AG10803 (cell line): ENCODE measurements around the gene SORBS2.

Experiments used
- DNase-seq: peaks from one replicate; pipeline ENCODE4 v3.0.0; 2010; ENCODE audit warnings: low read depth
- H3K4me3 ChIP-seq: 2 replicates; pipeline ENCODE4 v1.5.1; 2011; ENCODE audit warnings: mild to moderate bottlenecking, low read length, control low read depth
- TF ChIP-seq, protein P1 (sequence below): conservative IDR thresholded peaks from 2 replicates; pipeline ENCODE4 v1.5.1; 2011; ENCODE audit warnings: mild to moderate bottlenecking, low read length, control low read depth, inconsistent platforms

The SORBS2 gene

DNA sequence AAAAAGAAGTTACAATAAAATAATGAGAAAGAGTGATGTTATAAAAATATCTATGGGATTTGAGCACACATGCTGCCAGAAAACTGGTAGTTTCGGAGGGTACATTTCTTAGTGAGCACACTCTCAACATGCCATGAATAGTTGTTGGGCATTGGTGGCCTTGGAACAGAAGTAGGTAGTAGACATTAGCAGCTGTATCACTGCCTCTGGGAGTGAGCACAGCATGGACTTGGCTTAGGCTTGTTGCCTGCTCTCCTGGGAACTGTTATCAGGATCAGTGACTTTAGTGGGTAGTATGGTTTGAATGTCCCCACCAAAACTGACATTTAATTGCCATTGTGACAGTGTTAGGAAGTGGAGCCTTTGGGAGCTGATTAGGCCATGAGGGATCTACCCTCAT is 263.4 kb downstream of the SORBS2 start:
- no peak overlapping the region for H3K4me3 ChIP-seq
- DNase-seq, result no peak
- TF ChIP-seq, protein P1, sequence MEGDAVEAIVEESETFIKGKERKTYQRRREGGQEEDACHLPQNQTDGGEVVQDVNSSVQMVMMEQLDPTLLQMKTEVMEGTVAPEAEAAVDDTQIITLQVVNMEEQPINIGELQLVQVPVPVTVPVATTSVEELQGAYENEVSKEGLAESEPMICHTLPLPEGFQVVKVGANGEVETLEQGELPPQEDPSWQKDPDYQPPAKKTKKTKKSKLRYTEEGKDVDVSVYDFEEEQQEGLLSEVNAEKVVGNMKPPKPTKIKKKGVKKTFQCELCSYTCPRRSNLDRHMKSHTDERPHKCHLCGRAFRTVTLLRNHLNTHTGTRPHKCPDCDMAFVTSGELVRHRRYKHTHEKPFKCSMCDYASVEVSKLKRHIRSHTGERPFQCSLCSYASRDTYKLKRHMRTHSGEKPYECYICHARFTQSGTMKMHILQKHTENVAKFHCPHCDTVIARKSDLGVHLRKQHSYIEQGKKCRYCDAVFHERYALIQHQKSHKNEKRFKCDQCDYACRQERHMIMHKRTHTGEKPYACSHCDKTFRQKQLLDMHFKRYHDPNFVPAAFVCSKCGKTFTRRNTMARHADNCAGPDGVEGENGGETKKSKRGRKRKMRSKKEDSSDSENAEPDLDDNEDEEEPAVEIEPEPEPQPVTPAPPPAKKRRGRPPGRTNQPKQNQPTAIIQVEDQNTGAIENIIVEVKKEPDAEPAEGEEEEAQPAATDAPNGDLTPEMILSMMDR, result no peak

DNA sequence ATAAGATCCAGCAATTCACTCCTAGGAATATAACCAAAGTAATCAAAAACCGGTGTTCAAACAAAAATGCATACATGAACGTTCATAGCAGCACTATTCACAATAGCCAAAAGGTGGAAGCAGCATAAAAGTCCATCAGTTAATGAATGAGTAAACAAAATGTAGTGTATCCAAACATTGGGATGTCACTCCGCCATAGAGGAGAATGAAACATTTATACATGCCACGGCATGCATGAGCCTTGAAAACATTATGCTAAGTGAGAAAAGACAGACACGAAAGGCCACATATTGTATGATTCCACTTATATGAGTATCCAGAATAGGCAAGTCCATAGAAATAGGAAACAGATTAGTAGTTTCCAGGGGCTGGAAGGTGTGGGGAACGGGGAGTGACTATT is 265.7 kb downstream of the SORBS2 start:
- no peak for DNase-seq
- H3K4me3 ChIP-seq, result no peak overlapping the region
- TF ChIP-seq, protein P1, result no peak

DNA sequence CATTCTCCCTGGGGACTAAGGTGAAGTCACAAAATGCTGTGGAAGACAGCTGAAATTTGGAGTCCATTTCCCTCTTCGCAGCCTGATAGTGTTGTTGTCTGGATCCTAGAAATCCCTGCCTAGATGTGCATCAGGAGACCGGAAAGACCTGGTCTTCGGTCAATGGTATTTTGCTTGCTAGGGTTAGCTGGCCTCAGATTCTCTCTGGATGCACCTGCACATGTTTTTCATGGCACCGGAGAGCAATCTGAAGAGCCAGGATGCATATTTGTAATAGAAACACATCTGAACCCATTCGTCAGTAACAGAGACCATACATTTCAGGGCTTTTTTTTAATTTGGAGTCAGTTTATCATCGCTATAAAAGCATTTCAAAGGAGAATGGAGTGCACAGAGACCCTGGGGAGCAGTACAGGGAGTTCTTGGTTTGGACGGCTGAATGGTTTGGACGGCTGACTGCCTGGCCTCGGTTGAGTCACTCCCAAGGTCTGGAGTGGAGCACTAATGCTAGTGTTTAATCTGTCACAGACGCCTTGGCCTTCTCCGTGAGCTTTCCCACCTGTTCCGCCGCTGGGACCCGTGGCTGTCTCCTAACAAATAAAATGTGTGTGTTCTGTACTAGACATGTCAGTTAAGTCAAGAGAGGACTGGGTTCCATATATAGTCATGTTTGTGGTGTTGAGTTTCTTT is 269.2 kb downstream of the SORBS2 start:
- no peak overlapping the region for H3K4me3 ChIP-seq
- no peak for DNase-seq
- TF ChIP-seq, protein P1, result no peak

DNA sequence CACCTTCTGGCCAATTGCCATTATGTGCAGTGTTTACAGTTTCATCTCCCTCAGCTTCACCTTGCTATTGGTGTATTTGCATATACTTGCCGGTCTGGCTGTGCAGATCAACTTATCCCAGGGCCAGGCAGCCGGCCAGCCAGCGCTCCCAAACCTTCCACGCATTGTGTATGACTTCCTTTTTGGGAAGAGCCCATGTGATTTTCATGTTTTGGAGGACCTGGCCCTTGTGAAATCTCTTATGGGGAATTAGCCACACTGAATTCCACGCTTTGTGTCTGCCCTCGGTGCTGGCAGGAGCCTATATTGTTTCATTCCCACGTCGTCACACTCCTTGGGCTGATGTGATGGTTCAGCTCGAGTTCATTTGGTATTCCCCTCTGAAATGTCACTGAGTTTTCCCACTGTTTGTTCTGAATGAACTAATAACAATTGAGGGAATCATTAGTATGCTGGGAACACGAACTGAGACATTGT is 270.7 kb downstream of the SORBS2 start:
- H3K4me3 ChIP-seq, result no peak overlapping the region
- TF ChIP-seq, protein P1, result no peak
- no peak for DNase-seq

DNA sequence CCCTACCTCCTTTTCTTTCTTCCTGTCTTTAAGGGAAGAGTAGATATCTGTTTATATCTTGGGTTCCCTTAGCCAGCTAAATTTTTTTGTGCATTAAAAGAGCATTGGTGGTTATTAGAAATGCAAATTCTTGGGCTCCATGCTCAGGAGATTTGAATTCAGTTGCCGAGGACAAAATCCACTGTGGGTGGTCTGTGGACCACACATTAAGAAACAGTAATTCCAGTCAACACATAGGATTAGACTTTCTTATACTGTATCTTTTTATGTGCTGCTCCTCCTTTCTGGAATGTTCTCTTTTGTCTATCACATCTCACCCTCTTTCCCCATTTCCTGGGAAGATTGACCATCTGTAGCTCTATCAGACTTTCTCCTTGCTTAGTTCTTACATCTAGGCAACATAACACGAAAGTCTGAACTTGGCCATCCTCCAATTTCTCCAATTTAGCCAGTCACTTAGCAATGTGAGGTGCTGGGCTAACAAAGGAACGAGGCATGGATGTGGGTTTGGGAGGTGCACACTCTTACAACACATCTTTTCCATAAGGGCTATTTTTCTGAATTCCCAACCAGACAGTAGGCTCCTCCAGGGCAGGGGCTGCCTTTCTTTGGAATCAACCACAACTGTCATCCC is 271.4 kb downstream of the SORBS2 start:
- TF ChIP-seq, protein P1, result no peak
- H3K4me3 ChIP-seq, result no peak overlapping the region
- no peak for DNase-seq

DNA sequence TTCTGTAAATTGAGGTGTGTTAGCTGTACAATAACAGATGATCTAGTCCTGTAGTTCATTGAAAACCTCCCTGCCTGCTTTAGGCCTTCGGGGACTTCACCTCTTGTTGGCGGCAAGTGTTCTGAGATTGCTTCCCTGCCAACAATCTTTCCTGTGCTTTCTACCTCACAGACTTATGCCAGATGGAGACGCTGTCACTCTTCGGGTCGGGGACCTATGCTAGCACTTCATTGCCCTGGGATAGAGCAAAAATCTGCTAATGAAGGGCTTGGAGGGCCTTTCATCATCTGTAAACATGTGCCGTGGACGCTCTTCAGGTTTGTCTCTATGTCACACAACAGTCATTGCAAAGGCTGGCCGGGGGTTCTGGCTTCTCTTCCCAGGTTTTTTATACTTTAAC is 272.0 kb downstream of the SORBS2 start:
- TF ChIP-seq, protein P1, result no peak
- DNase-seq, result no peak
- no peak overlapping the region for H3K4me3 ChIP-seq

DNA sequence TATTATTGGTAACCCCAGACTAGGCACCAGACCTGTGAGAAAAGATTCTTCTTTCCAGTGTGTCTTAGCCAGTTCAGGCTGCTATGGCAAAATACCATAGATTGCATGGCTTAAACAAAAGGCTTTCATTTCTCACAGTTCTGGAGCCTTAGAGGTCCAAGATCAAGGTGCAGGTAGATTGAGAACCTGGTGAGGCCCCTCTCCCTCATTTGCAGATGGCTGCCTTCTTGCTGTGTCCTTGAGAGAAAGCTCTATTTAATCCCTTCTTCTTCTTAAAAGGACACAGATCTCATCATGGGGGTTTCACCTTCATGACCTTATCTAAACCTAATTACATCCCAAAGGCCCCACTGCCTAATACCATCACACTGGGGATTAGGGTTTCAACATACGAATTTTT is 273.2 kb downstream of the SORBS2 start:
- TF ChIP-seq, protein P1, result no peak
- no peak for DNase-seq
- no peak overlapping the region for H3K4me3 ChIP-seq
